ENCODE results near the gene METTL6.
"Not testable (repeated sequence)": the region's sequence is repeated elsewhere in the genome, so short reads cannot be mapped to it uniquely, and the experiment has no call there.

Gene METTL6

GRCh38 chr3:15433531-15433930 is 6.2 kb upstream of the METTL6 start:
- Mint-ChIP-seq H3K4me1 (peaks cover 22% of the 10 kb centered on the region), H3K36me3 (ENCODE audit: low read depth) (peaks cover 55% of the 10 kb centered on the region), H3K27ac (no peak overlapping the region), H3K9me3 (no peaks in the 10 kb centered on the region), H3K4me3 (no peak overlapping the region), H3K27me3 (no peaks in the 10 kb centered on the region)
- DNase-seq: no peak
- no peak for ATAC-seq

GRCh38 chr3:15431256-15431837 is 4.0 kb upstream of the METTL6 start:
- Mint-ChIP-seq H3K27me3 (no peaks in the 10 kb centered on the region), H3K36me3 (ENCODE audit: low read depth) (peaks cover 43% of the 10 kb centered on the region), H3K9me3 (no peaks in the 10 kb centered on the region), H3K27ac (no peak overlapping the region), H3K4me3 (no peak overlapping the region), H3K4me1 (peaks cover 31% of the 10 kb centered on the region)
- DNase-seq: no peak
- ATAC-seq: no peak

GRCh38 chr3:15430624-15431023 is 3.3 kb upstream of the METTL6 start:
- Mint-ChIP-seq H3K27ac (no peak overlapping the region), H3K4me1 (peaks cover 39% of the 10 kb centered on the region), H3K4me3 (no peak overlapping the region), H3K9me3 (no peaks in the 10 kb centered on the region), H3K36me3 (ENCODE audit: low read depth) (peaks cover 41% of the 10 kb centered on the region), H3K27me3 (no peaks in the 10 kb centered on the region)
- DNase-seq: no peak
- no peak for ATAC-seq

GRCh38 chr3:15429080-15429479 is 1.7 kb upstream of the METTL6 start:
- Mint-ChIP-seq H3K9me3 (no peaks in the 10 kb centered on the region), H3K4me1 (peaks cover 46% of the 10 kb centered on the region), H3K4me3 (peak overlapping the region; percentile 88), H3K36me3 (ENCODE audit: low read depth) (peaks cover 38% of the 10 kb centered on the region), H3K27ac (peak overlapping the region; percentile 98), H3K27me3 (no peaks in the 10 kb centered on the region)
- no peak for ATAC-seq
- no peak for DNase-seq

- H3K4me3 Mint-ChIP-seq: peak overlapping the region; percentile 88
- peaks cover 46% of the 10 kb centered on the region for H3K4me1 Mint-ChIP-seq
- no peaks in the 10 kb centered on the region for H3K27me3 Mint-ChIP-seq
- H3K36me3 Mint-ChIP-seq (ENCODE audit: low read depth): peaks cover 36% of the 10 kb centered on the region
- peak; percentile 71 for ATAC-seq
- H3K9me3 Mint-ChIP-seq: no peaks in the 10 kb centered on the region
- H3K27ac Mint-ChIP-seq: peak overlapping the region; percentile 98
- peak; percentile 17 for DNase-seq
Measured at GRCh38 chr3:15428539-15428938, 1.2 kb upstream of the METTL6 start.

GRCh38 chr3:15427981-15428380 is 637 bp upstream of the METTL6 start:
- H3K9me3 Mint-ChIP-seq: no peaks in the 10 kb centered on the region
- H3K36me3 Mint-ChIP-seq (ENCODE audit: low read depth): peaks cover 31% of the 10 kb centered on the region
- ATAC-seq (no peak), DNase-seq (no peak)
- peaks cover 46% of the 10 kb centered on the region for H3K4me1 Mint-ChIP-seq
- H3K27me3 Mint-ChIP-seq: no peaks in the 10 kb centered on the region
- H3K27ac Mint-ChIP-seq: peak overlapping the region; percentile 98
- peak overlapping the region; percentile 88 for H3K4me3 Mint-ChIP-seq

GRCh38 chr3:15426579-15427118 is 695 bp downstream of the METTL6 start:
- Mint-ChIP-seq H3K27me3 (no peaks in the 10 kb centered on the region), H3K4me1 (peaks cover 46% of the 10 kb centered on the region), H3K27ac (peak overlapping the region; percentile 98), H3K36me3 (ENCODE audit: low read depth) (peaks cover 27% of the 10 kb centered on the region), H3K9me3 (no peaks in the 10 kb centered on the region), H3K4me3 (peak overlapping the region; percentile 88)
- ATAC-seq: no peak
- no peak for DNase-seq

- no peak overlapping the region for H3K27ac Mint-ChIP-seq
- H3K4me1 Mint-ChIP-seq: peaks cover 14% of the 10 kb centered on the region
- no peaks in the 10 kb centered on the region for H3K27me3 Mint-ChIP-seq
- no peak overlapping the region for H3K4me3 Mint-ChIP-seq
- ATAC-seq: no peak
- no peak for DNase-seq
- peaks cover 18% of the 10 kb centered on the region for H3K36me3 Mint-ChIP-seq (ENCODE audit: low read depth)
- H3K9me3 Mint-ChIP-seq: no peaks in the 10 kb centered on the region
Measured at GRCh38 chr3:15420871-15421270, 6.5 kb downstream of the METTL6 start.

- ATAC-seq, H3K9me3 Mint-ChIP-seq, H3K27ac Mint-ChIP-seq, DNase-seq, H3K4me1 Mint-ChIP-seq, H3K4me3 Mint-ChIP-seq, H3K27me3 Mint-ChIP-seq: not testable (repeated sequence)
- H3K36me3 Mint-ChIP-seq (ENCODE audit: low read depth): peaks cover 33% of the 10 kb centered on the region
Measured at GRCh38 chr3:15410966-15411365, 16.4 kb downstream of the METTL6 start.

- ATAC-seq (no peak), DNase-seq (no peak)
- H3K4me3 Mint-ChIP-seq: no peak overlapping the region
- no peaks in the 10 kb centered on the region for H3K9me3 Mint-ChIP-seq
- H3K36me3 Mint-ChIP-seq (ENCODE audit: low read depth): peaks cover 23% of the 10 kb centered on the region
- H3K27me3 Mint-ChIP-seq: no peaks in the 10 kb centered on the region
- H3K27ac Mint-ChIP-seq: no peak overlapping the region
- peaks cover 1% of the 10 kb centered on the region for H3K4me1 Mint-ChIP-seq
Measured at GRCh38 chr3:15409774-15410173, 17.6 kb downstream of the METTL6 start.

- no peak overlapping the region for H3K27ac Mint-ChIP-seq
- H3K4me1 Mint-ChIP-seq: peaks cover 1% of the 10 kb centered on the region
- no peak overlapping the region for H3K4me3 Mint-ChIP-seq
- H3K27me3 Mint-ChIP-seq: no peaks in the 10 kb centered on the region
- ATAC-seq (no peak), DNase-seq (no peak)
- H3K36me3 Mint-ChIP-seq (ENCODE audit: low read depth): peaks cover 19% of the 10 kb centered on the region
- no peaks in the 10 kb centered on the region for H3K9me3 Mint-ChIP-seq
Measured at GRCh38 chr3:15409239-15409638, 18.1 kb downstream of the METTL6 start.

- Mint-ChIP-seq H3K4me1 (peaks cover 11% of the 10 kb centered on the region), H3K27me3 (no peaks in the 10 kb centered on the region), H3K4me3 (no peak overlapping the region), H3K36me3 (ENCODE audit: low read depth) (peaks cover 2% of the 10 kb centered on the region), H3K9me3 (no peaks in the 10 kb centered on the region), H3K27ac (no peak overlapping the region)
- ATAC-seq (peak; percentile 72), DNase-seq (no peak)
Measured at GRCh38 chr3:15405448-15406050, 21.8 kb downstream of the METTL6 start.

- Mint-ChIP-seq H3K27me3 (no peaks in the 10 kb centered on the region), H3K4me3 (no peak overlapping the region), H3K9me3 (no peaks in the 10 kb centered on the region), H3K4me1 (peaks cover 19% of the 10 kb centered on the region), H3K36me3 (ENCODE audit: low read depth) (no peaks in the 10 kb centered on the region), H3K27ac (no peak overlapping the region)
- no peak for ATAC-seq
- DNase-seq: no peak
Measured at GRCh38 chr3:15404767-15405166, 22.6 kb downstream of the METTL6 start.

- H3K27ac Mint-ChIP-seq: no peak overlapping the region
- ATAC-seq (no peak), DNase-seq (no peak)
- no peaks in the 10 kb centered on the region for H3K9me3 Mint-ChIP-seq
- no peak overlapping the region for H3K4me3 Mint-ChIP-seq
- peaks cover 25% of the 10 kb centered on the region for H3K4me1 Mint-ChIP-seq
- no peaks in the 10 kb centered on the region for H3K27me3 Mint-ChIP-seq
- no peaks in the 10 kb centered on the region for H3K36me3 Mint-ChIP-seq (ENCODE audit: low read depth)
Measured at GRCh38 chr3:15403965-15404364, 23.4 kb downstream of the METTL6 start.

- Mint-ChIP-seq H3K27ac (no peak overlapping the region), H3K27me3 (no peaks in the 10 kb centered on the region), H3K4me3 (no peak overlapping the region), H3K36me3 (ENCODE audit: low read depth) (no peaks in the 10 kb centered on the region), H3K9me3 (no peaks in the 10 kb centered on the region), H3K4me1 (peaks cover 25% of the 10 kb centered on the region)
- DNase-seq (no peak), ATAC-seq (no peak)
Measured at GRCh38 chr3:15403495-15403894, 23.8 kb downstream of the METTL6 start.
